ENCODE measurements around the gene MRPL22. TPM values are rescaled to one million over a fixed set of nuclear protein-coding genes. Genes with fewer than 3 reads are reported as not detected.
A peak's percentile ranks its signal among the peaks of the same experiment; 100 is the strongest.
"Not testable (repeated sequence)": the region's sequence is repeated elsewhere in the genome, so short reads cannot be mapped to it uniquely, and the experiment has no call there.

MRPL22 gene
- 10 to 100 TPM; 79.7 to 98.9 (median 92.1) TPM for polyA plus RNA-seq

DNA sequence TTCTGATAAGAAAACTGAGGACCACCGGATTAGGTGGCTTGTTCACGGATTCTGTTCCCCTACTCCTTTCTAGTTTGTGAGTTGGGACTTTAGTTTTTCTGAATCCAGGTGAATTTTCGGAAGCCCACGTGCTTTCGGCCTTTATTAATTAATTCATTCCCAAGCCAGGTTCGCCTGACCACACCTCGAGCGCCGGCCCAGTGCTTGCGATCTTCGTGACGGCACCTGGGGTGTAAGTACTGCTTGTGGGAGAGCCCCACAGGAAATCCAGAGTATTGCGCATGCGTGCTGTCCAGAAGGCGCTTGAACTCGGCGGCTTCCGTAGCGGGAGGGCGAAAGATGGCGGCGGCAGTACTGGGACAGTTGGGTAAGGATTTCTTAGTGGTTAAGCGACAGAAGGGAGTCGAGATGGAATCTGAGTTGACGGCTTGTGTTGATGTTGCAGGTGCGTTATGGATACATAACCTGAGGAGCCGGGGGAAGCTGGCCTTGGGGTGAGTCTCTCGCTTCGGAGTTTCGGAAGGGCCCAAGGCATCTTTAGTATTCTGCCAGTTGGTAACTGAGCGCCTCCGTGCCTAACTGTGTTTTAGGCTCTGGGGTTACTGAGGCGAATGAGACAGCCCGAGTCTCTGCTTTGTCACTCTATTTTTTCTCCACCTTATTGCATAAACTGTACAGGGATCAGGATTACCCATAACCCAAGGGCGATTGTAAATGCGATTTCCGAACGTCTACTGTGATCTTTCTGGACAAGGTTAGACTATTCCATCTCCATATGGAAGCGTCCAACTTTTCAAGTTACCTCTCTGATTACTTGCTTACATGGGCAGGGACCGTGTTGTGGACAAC lies at the start of gene MRPL22:
TSS of gene MRPL22 (plus strand) at position 302 of the 849 bp plus-strand sequence. CDS start at position 340, 38 bp downstream.
- Mint-ChIP-seq H3K9me3 (no peaks in the 10 kb centered on the region), H3K4me3 (peak within 1 kb of the TSS; percentile 94 to 99 (median 95)), H3K27me3 (ENCODE audit: low read depth in 3 of 3) (peaks cover 9 to 14% (median 13%) of the 10 kb centered on the region in 3 donors), H3K4me1 (peaks cover 47 to 66% of the 10 kb centered on the region in 2 donors), H3K27ac (peak within 1 kb of the TSS; percentile 92 to 96 (median 94)), H3K36me3 (no peaks in the 10 kb centered on the region)
- peak; percentile 92 to 94 (median 93) for DNase-seq

DNA sequence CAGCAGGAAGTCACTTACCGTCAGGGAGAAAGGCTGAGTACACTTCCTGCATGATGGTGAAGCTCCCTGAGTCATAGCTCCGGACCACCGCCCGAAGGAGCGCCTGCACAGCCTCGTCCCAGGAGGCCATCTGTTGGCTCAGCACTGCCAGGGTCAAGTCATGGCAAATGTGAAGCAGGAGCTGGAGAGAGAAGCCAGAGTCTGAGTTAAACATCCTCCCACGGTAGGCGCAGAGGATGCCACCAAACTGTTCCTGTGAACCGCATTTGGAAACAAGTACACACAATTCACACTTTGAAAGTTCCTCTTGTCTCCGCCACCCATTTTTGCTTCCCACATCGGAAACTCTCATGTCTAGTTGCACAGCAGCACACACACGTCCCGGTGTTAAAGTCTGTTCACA lies 48.5 kb upstream of the MRPL22 start:
- Mint-ChIP-seq H3K9me3 (no peaks in the 10 kb centered on the region), H3K4me3 (no peak overlapping the region), H3K27me3 (ENCODE audit: low read depth in 3 of 3) (no peaks in the 10 kb centered on the region), H3K4me1 (no peaks in the 10 kb centered on the region), H3K27ac (no peak overlapping the region), H3K36me3 (peaks cover 33 to 70% (median 51%) of the 10 kb centered on the region in 3 donors)
- DNase-seq: no peak

DNA sequence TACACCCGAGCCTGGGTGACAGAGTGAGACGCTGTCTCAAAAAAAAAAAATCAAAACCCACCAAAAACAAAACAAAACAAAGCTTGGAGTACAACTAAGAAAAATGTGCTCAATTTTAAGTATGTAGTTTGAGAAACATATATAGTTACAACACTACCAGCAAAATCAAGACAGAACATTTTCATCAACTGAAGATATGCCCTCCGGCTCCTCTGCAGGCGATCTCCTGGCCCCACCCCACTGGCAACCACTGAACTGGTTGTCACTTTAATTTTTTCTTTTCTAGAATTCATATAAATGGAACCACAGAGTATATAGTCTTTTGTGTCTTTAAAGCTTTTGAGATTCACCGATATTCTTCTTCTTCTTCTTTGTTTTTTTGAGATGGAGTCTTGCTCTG lies 47.5 kb upstream of the MRPL22 start:
- Mint-ChIP-seq H3K27ac (no peak overlapping the region), H3K36me3 (peaks cover 25 to 68% (median 43%) of the 10 kb centered on the region in 3 donors), H3K4me1 (no peaks in the 10 kb centered on the region), H3K4me3 (no peak overlapping the region), H3K9me3 (no peaks in the 10 kb centered on the region), H3K27me3 (ENCODE audit: low read depth in 3 of 3) (no peaks in the 10 kb centered on the region)
- DNase-seq: no peak

DNA sequence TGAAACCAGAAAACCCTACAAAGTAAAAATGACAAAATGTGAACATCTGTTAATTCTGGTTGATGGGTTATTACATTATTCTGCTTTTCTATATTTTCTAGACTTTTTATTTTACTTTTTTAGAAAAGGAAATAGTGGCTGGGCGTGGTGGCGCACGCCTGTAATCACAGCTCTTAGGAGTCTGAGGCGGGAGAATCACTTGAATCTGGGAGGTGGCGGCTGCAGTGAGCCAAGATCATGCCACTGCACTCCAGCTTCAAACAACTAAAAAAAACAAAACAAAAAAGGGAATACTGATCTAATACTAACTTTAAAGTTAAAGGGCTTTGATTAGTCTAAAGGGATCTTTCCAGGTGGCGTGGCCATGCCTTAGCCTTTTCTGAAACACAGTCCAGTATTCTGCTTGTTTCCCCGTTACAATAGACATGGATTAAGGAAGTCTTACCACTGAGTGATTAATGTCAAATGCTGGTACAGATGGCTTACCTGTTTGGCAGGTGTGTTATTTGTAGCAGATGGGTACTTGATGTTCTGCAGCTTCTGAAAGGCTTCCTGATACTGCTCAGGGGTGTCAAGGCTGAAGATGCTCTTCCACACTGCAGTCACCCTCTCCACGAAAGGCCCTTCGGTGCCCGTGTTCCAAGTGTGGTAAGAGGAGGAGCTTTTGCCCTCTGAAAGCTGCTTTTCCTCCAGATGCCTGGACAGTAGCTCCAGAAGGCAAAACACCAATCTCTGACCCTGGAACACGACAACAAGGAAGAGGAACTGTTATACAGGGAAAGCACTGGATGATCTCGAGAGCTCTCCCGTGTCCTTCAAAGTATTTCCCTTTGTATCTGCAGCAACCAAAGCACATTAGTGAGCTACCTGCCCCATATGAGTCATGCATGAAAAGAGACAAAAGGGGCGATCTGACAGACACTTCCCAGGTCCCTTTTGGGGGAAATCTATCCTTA lies 45.0 kb upstream of the MRPL22 start:
- Mint-ChIP-seq H3K27me3 (ENCODE audit: low read depth in 3 of 3) (no peaks in the 10 kb centered on the region), H3K4me1 (no peaks in the 10 kb centered on the region), H3K36me3 (peaks cover 29 to 74% (median 41%) of the 10 kb centered on the region in 3 donors), H3K4me3 (no peak overlapping the region), H3K9me3 (no peaks in the 10 kb centered on the region), H3K27ac (peak overlapping the region in 1 of 6 donors; percentile 28)
- DNase-seq: no peak

DNA sequence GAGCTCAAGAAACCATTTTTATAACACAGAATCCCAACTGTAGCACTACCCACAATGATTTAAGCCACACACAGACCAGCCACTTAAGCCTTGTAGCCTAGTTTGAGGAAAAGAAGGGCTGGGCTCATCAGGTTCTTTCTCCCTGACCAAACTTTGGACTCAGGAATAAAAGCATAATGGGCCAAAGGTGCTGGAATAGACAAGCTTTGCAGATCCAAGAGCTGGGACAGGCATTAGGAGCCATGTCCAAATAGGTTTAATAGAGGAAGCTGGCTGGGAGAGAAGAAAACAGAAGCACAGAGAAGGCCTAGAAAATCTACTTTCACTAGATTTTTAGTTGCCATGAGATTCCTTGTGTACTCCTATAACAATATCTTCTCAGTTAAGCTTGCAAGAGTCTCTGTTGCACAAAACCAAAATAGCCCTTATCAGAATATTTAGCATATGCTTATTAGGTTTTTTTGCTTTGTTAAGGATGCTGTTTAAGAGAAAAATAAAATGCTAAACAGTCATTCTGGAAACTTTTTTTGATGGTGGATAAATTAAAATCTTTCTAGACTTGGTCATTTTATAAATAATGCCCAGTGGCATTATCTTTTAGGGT lies 44.2 kb upstream of the MRPL22 start:
- DNase-seq: no peak
- peaks cover 29 to 67% (median 36%) of the 10 kb centered on the region in 3 donors for H3K36me3 Mint-ChIP-seq
- H3K4me3 Mint-ChIP-seq: no peak overlapping the region
- no peaks in the 10 kb centered on the region for H3K9me3 Mint-ChIP-seq
- no peaks in the 10 kb centered on the region for H3K4me1 Mint-ChIP-seq
- H3K27ac Mint-ChIP-seq: no peak overlapping the region
- no peaks in the 10 kb centered on the region for H3K27me3 Mint-ChIP-seq (ENCODE audit: low read depth in 3 of 3)

DNA sequence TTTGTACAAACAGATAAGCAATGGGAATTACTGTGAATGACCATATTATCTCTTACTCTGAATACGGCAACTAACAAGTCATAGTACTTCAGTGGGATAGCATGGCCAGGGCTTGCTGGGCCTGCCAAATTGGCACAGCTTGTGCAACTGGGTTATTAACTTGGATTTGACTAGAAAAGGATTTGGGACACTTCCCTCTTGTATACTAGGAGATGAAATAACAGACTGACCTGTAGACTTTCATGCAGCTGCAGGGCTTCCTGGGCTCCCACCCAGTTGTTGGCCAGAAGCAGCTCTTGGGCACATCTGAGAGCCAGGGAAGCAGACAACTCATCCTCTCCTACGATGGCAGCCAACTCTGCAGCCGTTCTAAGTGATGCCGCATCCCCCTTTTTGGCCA lies 42.7 kb upstream of the MRPL22 start:
- H3K4me1 Mint-ChIP-seq: no peaks in the 10 kb centered on the region
- H3K36me3 Mint-ChIP-seq: peaks cover 32 to 70% (median 41%) of the 10 kb centered on the region in 3 donors
- DNase-seq: no peak
- H3K27ac Mint-ChIP-seq: no peak overlapping the region
- no peaks in the 10 kb centered on the region for H3K9me3 Mint-ChIP-seq
- no peak overlapping the region for H3K4me3 Mint-ChIP-seq
- no peaks in the 10 kb centered on the region for H3K27me3 Mint-ChIP-seq (ENCODE audit: low read depth in 3 of 3)

DNA sequence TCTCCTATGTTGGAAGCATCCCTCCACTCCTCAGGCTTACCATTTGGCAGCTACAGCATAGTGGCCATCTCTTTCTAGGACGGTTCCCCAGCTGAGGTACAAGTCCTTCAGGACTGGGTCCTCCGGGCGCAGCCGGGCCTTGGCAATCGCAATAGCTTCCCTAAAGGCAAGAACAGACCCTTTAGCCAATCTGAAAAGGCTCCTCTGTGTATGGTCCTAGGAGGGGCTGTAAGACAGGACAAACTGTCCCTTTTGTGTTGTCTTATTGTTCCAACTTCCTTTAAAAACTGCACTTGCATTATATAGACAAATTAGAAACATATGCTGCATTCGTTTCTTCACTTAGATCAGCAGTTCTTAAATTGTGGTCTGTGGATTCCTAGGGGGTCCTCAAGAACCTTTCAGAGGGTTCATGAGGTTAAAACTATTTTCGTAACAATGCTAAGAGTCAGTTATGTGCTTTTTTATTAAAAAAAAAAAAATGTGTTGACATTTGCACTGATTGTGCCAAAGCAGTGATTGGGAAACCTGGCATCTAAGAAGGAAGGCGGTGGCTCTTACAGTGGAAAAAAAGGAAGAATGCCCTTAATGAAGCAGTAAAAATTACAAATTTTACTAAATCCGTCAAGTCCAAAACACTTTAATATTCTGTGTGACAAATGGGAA lies 41.6 kb upstream of the MRPL22 start:
- H3K36me3 Mint-ChIP-seq: peaks cover 35 to 72% (median 44%) of the 10 kb centered on the region in 3 donors
- no peak for DNase-seq
- no peaks in the 10 kb centered on the region for H3K4me1 Mint-ChIP-seq
- no peak overlapping the region for H3K4me3 Mint-ChIP-seq
- H3K9me3 Mint-ChIP-seq: no peaks in the 10 kb centered on the region
- no peaks in the 10 kb centered on the region for H3K27me3 Mint-ChIP-seq (ENCODE audit: low read depth in 3 of 3)
- H3K27ac Mint-ChIP-seq: no peak overlapping the region

DNA sequence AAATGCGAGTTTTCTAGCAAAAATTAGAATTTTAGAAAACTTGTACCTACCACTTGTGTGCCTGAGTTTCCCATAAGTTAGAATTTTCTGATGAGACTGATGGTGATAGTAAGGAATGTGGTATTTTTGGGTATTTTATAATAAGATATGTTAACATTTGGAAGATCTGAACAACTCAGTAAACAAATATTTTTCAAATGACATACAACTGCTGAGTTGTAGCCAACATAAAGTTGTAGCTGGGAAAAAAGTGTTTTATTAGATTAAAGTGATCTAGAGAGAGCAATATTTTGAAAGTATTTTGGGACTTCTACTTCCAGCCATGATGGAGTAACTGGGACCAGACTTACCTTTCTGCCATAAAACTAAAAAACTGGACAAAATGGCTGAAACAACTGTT lies 40.8 kb upstream of the MRPL22 start:
- no peak overlapping the region for H3K4me3 Mint-ChIP-seq
- no peak overlapping the region for H3K27ac Mint-ChIP-seq
- H3K4me1 Mint-ChIP-seq: no peaks in the 10 kb centered on the region
- no peak for DNase-seq
- no peaks in the 10 kb centered on the region for H3K9me3 Mint-ChIP-seq
- no peaks in the 10 kb centered on the region for H3K27me3 Mint-ChIP-seq (ENCODE audit: low read depth in 3 of 3)
- peaks cover 40 to 75% (median 47%) of the 10 kb centered on the region in 3 donors for H3K36me3 Mint-ChIP-seq

DNA sequence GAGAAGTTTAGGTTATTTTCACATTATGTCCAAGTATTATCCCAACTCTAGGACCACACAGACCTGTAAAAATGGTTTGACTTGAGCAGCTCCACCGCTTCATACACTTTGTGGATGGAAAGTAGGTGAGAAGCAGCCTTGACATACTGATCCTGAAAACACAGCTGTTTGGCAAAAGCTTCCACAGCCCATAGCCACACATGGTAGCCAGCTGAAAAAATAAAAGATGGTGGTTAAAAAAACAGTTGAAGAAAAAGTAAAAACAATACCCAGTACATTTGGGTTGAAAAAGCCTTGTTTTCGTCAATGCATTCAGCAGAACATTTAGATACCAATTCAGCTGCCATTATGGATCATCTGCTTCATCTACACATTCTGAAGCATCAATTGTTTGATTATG lies 39.6 kb upstream of the MRPL22 start:
- Mint-ChIP-seq H3K27me3 (ENCODE audit: low read depth in 3 of 3) (no peaks in the 10 kb centered on the region), H3K4me1 (no peaks in the 10 kb centered on the region)

DNA sequence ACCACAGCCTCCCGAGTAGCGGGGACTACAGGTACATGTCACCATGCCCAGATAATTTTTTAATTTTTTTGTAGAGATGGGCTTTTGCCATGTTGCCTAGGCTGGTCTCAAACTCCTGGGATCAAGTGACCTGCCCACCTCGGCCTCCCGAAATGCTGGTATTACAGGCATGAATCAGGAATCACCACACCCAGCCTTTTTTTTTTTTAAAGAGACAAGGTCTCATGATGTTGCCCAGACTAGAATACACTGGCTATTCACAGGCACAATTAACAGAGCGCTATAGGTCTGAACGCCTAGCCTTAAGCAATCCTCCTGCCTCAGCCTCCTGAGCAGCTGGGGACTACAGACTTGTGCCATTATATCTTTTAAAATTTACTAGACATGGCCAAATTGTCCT lies 39.0 kb upstream of the MRPL22 start:
- DNase-seq: no peak
- Mint-ChIP-seq H3K27me3 (ENCODE audit: low read depth in 3 of 3) (no peaks in the 10 kb centered on the region), H3K27ac (no peak overlapping the region), H3K9me3 (no peaks in the 10 kb centered on the region), H3K36me3 (peaks cover 36 to 59% (median 40%) of the 10 kb centered on the region in 3 donors), H3K4me3 (no peak overlapping the region), H3K4me1 (no peaks in the 10 kb centered on the region)

More for the DNA sequence above, 39.6 kb upstream of the MRPL22 start:
- H3K4me3 Mint-ChIP-seq: no peak overlapping the region
- no peak overlapping the region for H3K27ac Mint-ChIP-seq
- peaks cover 39 to 63% (median 40%) of the 10 kb centered on the region in 3 donors for H3K36me3 Mint-ChIP-seq
- no peak for DNase-seq
- H3K9me3 Mint-ChIP-seq: no peaks in the 10 kb centered on the region

DNA sequence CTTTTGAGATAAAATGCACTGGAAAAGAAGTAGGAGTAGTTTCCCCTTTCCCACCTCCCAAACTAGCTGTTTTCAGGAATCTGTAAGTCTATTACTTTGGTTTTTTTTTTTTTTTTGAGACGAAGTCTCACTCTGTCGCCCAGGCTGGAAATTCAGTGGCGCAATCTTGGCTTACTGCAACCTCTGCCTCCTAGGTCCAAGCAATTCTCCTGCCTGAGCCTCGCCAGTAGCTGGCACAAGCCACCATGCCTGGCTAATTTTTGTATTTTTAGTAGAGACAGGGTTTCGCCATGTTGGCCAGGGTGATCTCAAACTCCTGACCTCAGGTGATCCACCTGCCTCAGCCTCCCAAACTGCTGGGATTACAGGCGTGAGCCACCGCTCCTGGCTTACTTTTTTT lies 35.3 kb upstream of the MRPL22 start:
- H3K27me3 Mint-ChIP-seq (ENCODE audit: low read depth in 3 of 3); H3K4me1 Mint-ChIP-seq; H3K9me3 Mint-ChIP-seq; H3K27ac Mint-ChIP-seq; DNase-seq; H3K4me3 Mint-ChIP-seq: not testable (repeated sequence)
- H3K36me3 Mint-ChIP-seq: peaks cover 29 to 40% (median 32%) of the 10 kb centered on the region in 3 donors

DNA sequence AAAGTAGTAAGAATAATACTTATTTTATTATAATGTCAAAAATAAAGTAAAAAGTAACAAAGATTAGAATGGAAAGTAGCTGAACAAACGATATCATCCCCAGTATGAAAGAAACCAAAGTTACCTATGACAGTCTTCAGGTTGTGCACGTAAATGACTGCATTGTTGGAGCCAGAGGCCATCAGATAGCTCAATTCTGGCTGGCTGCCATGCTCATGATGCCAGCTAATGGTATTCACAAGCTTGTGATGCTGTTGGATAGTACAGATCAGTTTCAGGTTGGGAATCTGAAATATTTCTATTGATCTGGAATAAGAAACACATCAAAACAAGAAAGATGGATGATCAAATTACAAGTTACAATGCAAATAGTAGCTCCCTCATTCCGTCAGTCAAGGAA lies 24.0 kb upstream of the MRPL22 start:
- Mint-ChIP-seq H3K27me3 (ENCODE audit: low read depth in 3 of 3) (no peaks in the 10 kb centered on the region), H3K9me3 (no peaks in the 10 kb centered on the region), H3K36me3 (peaks cover 14 to 54% (median 23%) of the 10 kb centered on the region in 3 donors), H3K4me1 (no peaks in the 10 kb centered on the region), H3K27ac (no peak overlapping the region), H3K4me3 (no peak overlapping the region)
- no peak for DNase-seq

DNA sequence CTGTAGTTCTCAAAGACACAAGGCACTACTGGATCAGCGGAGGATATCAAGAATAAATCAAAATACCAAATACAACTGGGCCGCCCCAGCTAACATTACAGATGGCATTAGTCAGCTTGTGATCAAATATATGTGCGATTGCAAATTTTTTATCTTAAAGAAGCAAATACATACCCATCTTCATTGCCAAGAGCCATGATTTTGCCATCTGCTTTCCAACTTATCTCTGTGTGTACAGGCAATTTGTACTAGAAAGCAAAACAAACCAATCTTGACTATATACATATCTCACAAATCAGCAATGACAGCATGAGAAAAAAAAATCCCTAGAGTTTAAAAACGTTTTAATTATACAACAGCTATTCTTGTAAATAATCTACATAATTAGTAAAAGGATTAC lies 23.1 kb upstream of the MRPL22 start:
- no peaks in the 10 kb centered on the region for H3K27me3 Mint-ChIP-seq (ENCODE audit: low read depth in 3 of 3)
- no peak for DNase-seq
- no peaks in the 10 kb centered on the region for H3K4me1 Mint-ChIP-seq
- H3K9me3 Mint-ChIP-seq: no peaks in the 10 kb centered on the region
- H3K27ac Mint-ChIP-seq: no peak overlapping the region
- H3K4me3 Mint-ChIP-seq: no peak overlapping the region
- peaks cover 5 to 45% (median 16%) of the 10 kb centered on the region in 3 donors for H3K36me3 Mint-ChIP-seq
